Uterus (tissue), 2 donors: ENCODE data around the gene RPTN.

Source experiments
- CTCF ChIP-seq, 4 experiments: fragments of 200-600 bp in 2 of 4; fragments of 450-650 bp in 2 of 4; sonication (generic) in 2 of 4; IDR thresholded peaks; one replicate each; pipeline ENCODE4 v1.5.1; 2016 to 2019; ENCODE audit warnings: antibody characterized with exemption in 4 of 4, mild to moderate bottlenecking in 2 of 4, moderate library complexity in 1 of 4
- POLR2A ChIP-seq, 2 donors: fragments of 450-650 bp; IDR thresholded peaks; one replicate each; pipeline ENCODE4 v1.6.1; 2016; ENCODE audit warnings: antibody characterized with exemption in 2 of 2, mild to moderate bottlenecking in 1 of 2, moderate library complexity in 1 of 2

- no peak for TF ChIP-seq CTCF (IDR thresholded peaks at IDR 0.05)
- no peak for TF ChIP-seq POLR2A (IDR thresholded peaks at IDR 0.05)
These were observed 40.0 kb upstream of the RPTN start for GRCh38 chr1:152198982-152199381.
